ENCODE results near the gene TP53BP1.

TP53BP1 gene

GRCh38 chr15:43519196-43519595 is 26.2 kb upstream of the TP53BP1 start:
- DNase-seq = no peak

GRCh38 chr15:43518197-43518761 is 25.3 kb upstream of the TP53BP1 start:
- no peak for DNase-seq

DNA sequence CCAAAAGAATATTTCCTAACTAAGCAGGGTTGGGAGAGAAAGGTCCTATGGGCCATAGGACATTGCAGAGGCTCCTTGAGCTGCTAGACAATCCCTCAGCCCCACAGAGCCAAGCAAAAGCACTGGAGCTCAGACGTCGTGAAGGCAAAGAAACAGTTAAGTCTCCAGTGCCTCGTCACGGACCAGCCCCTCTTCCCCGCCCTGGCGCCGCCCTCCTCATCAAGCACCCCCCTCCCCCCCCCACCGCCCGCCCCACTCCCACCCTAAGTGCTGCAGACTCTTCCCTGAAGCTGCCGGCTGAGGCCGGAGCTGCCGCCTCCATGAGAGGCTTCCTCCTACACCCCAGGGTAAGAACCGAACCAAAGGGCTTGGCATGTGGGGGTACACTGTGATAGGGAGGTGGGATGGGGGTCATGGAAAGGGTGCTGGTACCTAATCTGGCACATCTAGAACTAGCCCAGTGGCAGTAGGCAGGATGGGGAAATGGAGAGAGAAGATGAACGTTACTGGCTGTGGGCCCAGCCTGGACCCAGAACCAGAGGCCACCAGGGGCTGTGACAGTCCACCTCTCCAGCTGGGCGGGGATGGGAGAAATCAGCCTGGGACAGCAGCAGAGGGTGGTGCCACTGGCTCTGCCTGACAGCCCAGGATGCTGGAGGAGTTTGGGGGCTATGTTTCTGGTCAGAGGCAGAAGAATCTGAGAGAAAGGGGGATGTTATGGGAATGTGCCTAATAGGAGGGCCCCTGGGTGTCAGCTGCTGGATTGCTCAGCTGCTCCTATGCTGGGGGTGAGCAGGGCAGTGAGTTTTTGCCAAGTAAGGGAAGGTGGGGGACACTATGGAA is 24.6 kb upstream of the TP53BP1 start, which contains the start of gene MAP1A:
Gene MAP1A, plus strand, starts transcription at position 255 of the 843 bp plus-strand sequence. CDS start 3,866 bp downstream, outside the sequence.
- DNase-seq = no peak

DNA sequence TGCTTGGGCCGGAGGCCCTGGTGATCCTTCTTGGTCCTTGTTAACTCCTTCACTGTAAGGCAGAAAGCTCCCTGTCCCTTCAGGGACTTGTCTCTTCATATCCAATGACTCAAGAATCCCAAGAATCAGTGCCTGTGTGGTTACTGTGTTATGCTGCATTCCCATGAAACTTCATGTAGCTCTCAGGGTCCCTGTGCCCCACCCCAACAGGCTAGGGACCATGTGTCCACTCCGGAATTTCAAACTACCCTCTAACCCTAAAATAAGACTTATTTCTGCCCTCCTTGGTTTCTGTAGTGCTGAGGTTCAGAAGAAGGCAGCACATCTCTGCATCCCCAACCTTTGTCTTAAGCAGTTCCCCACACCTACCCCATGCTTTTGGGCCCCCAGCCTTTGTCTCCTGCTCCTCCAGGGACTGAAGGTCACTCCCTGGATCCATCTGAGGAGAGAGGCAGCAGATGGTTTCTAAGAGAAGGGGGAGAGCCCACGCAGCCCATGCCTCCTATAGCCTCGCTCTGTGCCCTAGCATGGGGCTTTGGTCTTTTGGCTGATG is 23.9 kb upstream of the TP53BP1 start:
- no peak for DNase-seq

GRCh38 chr15:43516185-43516584 is 23.2 kb upstream of the TP53BP1 start:
- no peak for DNase-seq

- DNase-seq = no peak
These were observed 22.8 kb upstream of the TP53BP1 start for GRCh38 chr15:43515741-43516140.

DNA sequence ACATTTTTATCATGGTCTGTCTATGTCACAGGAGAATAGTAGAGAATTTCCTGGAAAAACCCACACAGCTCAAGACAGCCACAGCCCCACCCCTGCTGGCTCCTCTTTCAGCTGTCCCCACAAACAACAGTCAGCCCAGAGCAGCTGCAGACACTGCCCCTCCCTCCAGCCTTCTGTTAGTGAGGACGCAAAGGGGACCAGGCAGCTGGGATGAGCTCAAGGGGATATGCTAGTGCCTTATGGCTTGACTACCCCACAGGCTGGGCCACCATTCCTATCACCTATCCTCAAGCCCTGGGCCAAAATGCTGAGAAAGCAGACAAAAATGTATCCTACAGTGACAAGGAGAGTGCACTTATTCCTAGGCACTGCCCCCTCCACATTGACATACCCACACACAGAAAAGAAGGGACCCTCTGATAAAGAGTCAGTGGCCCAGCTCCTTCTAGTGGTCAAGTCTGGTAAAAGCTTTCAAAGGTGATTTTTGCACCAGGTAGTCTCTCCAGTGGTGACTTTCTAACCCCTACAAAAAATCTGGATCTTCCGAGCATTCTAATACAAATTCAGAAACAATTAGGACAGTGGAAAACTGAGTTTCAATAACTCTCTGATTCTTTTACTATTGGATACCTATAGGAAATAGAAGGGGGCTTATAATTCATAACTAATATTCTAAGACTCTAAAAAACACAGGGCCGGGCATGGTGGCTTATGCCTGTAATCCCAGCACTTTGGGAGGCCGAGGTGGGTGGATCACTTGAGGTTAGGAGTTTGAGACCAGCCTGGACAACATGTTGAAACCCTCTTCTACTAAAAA is 21.5 kb upstream of the TP53BP1 start:
- peak; percentile 26 for DNase-seq

DNA sequence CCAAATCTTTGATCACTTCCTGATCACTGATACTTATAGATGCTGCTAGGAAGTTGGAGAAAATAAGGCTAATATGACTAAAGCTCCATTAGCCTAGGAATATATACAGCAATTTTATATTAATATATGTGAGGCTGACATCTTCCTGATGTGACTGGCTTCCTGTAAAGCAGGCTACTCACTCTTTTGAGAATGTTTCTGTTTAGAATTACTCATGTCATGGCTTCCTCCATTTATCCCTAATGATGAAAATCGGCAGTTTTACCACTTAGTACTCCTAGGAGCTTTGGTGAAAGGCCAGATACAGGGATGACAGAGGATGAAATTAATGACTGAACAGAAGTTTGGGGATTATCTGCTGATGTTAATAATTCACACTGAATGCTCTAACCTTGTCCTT is 20.6 kb upstream of the TP53BP1 start:
- no peak for DNase-seq

DNA sequence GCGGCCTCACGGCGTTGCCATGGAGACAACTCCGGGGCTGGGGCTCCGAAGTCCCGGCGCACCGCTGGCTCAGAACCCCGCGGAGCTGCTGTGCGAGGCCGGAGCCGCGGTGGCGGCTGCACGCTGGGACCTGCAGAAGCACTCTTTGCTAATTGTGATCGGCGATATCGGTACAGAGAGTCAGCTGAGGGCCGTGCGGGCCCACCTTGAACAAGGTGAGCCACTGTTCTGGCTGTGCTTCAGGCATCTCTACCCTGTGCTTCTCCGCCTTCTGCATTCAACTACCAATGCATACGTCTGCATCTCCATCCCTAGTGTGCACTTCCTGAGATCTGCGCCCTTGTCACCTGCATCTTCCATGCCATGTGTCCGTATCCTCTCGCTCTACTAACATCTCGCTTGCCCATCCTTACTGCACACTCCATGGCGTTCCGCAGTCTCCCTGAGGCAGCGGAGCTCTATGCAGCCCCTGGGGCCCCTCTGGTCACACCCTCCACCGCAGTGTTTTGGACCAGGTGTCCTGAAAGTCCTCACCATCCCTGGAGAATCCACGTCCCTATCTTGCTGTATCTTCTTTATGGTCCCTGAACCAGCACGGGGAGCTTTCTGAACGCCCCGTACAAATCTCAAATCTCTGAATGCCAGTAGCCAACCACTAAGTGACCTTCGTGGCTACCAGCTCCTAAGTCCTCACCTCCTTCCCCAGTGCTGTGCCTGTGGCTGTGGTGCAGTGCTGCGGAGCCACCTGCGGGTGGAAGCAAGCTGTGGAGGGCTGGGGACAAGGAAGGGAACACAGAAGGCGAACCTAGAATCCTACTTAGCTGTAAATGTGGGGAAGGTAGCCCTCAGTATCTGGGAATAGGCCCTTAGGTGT is 18.3 kb upstream of the TP53BP1 start:
- peak; percentile 32 for DNase-seq

DNA sequence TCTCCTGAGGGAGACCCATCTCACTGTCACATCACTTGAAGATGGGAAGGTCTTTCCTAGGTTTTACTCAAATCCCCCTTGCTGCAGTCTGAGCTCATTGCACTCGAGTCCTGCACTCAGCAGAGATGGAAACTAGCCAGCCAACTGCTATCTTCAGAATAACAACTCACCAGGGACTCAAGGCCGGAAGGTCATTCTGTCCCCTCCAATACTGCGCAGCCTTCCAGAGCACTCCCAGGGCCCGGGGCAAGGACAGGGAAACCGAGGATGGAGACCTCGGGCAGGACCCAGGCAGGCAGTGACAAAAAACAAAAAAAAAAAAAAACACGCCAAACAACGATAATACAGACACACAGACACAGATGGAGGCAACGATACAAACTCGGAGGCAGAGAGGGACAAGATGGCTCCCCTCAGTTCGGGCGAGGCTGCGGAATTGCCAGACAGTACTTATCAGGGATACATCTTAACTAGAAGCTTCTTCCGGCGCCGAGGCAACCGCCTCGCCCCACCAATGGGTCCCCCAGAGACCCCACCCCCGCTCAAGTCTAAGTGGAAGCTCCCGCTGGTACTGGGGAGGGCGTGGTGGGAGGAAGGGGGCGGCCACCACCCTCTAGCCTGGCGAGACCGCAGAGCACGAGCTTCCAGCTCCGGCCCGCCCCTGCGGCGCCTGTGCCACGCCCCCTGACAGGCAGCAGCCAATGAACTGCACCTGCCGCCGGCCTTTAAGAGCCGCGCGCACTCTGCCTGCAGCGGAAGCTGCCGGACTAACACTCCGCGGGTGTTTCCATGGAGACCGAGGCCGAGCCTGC is 17.4 kb upstream of the TP53BP1 start:
- peak; percentile 98 for DNase-seq

DNA sequence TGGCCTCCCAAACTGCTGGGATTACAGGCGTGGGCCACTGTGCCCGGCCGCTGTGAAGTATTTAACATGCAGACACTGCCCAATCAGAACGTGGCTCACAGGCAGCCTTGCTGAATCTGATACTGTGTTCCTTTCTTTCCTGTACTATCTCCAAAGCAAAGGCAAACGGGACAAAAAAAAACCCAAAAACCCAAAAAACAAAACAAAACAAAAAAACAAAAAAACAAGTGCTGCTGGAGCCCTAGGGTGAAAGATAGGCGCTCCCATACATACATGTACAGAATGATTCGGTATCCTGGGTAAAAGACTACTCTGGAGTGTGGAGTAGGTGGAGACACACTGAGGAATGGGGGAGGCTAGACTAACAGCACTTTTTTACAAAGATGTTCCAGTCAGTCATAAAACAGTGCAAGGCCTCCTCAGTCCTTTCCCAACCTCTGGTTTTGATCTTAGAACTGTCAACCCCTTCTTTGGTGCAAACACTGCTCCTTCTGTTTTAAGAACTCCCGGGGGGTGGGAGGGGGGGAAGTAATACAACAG is 16.8 kb upstream of the TP53BP1 start:
- DNase-seq = no peak

DNA sequence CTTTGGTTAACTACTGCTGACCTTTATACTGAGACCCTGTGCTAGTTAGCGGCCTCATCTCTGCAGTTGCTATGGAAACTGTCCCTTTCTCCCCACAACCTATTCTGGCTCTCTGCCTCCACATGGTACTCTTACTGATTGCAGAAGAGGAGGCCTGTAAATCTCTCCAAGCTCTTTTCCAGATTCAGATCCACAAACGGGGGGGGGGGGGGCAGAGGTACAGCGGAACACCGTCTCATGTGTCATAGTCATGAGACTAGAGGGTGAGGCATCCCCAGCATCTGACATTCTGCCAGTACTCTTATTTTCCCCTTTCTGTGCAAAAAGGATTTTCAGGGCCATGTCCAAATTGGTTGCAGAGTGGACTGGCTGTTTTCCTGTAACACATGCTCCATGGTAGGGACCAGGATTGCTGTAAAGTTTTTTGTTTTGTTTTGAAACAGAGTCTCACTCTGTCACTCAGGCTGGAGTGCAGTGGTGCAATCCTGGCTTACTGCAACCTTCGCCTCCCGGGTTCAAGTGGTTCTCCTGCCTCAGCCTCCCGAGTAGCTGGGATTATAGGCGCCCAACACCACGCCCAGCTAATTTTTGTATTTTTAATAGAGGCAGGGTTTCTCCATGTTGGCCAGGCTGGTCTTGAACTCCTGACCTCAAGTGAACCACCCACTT is 16.2 kb upstream of the TP53BP1 start:
- no peak for DNase-seq

GRCh38 chr15:43508421-43508820 is 15.5 kb upstream of the TP53BP1 start:
- no peak for DNase-seq

- DNase-seq = no peak
These were observed 12.8 kb upstream of the TP53BP1 start for GRCh38 chr15:43505738-43506137.

DNA sequence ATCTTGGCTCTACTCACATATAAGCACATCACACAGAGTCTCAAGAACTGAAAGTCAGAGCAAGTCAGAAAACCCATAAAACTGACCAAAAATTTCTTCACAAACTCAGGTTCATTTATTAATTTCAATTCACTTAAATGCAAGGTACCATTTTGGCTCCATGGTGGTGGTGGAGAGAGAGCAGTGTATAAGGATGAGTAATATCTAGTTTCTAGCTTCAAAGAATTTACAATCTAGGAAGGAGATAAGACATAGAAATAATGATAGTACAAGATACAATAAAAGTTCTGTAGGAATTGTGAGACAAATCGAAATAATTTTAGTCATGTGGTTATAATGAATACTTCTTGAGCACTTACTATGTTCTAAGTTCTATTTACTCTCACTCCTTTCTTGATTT is 6.7 kb upstream of the TP53BP1 start:
- no peak for DNase-seq

GRCh38 chr15:43498990-43499389 is 6.0 kb upstream of the TP53BP1 start:
- DNase-seq = no peak

DNA sequence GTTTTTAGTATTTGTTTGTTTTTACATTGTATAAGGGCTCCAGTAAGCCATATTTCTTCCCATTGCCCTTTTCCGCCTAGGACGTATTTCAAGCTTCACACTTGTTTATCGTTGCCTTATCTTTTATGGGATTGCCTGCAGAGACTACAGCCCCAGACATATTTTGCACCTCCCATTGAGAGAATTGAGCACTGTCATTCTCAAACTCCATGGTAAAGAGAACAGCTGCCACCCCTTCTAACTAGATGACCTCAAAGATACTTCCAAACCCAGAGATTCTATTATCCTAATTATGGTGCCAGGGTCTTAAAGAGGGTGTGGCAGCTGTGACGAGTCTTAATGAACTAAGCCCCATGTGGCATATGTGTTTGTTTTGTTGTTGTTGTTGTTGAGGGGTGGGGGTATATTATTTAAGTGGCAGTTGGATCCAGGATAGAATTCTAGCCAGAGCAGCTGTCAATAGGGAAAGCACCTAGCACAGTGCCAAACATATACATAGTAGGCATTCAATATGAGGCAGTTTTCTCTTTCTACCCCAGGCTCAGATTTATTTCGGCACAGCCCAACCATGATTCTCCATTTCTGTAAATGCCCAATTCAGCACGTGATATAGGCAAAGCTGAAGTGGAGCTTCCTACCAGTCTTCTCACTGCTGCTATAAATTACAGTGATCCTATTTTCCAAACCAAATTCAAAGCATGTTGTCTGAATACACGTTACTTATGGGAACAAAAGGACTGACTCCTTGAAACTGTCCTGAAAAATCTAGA is 932 bp upstream of the TP53BP1 start:
- DNase-seq = no peak

DNA sequence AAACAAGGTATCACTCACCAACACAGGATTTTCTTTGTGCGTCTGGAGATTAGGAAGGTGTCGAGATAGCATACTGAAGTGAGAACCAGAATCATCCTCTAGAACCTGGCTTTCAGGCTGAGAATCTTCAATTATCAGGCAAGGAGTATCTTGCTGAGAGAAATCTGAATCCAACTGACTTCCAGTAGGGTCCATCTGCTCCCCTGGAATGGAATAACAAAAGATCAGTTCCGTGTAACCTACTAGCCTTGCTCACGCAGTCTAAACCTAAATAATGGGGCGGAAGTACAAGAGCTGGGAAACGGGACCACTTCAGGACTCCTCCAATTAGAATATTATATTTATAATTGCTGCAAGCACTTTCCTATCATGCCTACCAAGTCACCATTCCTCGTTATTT is 690 bp downstream of the TP53BP1 start:
- DNase-seq = no peak

- no peak for DNase-seq
These were observed 3.8 kb downstream of the TP53BP1 start for GRCh38 chr15:43489191-43489590.

DNA sequence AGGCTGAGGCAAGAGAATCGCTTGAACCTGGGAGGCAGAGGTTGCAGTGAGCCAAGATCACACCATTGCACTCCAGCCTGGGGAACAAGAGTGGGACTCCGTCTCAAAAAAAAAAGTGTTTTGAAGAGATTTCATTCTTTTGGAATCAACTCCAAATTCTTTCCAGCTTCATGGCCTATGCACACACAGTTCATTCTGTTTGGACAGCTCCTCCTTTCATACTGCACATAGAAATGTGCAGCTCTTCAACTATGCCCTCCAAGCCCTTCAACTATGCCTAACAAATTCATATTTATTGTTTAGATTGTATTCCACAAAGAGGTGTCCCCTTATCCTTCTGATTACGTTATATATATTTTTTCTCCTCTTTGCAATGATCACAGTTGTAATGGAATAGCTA is 4.2 kb downstream of the TP53BP1 start:
- DNase-seq = no peak

Data from RPMI8226 (cell line).